ENCODE measurements around the gene UPF3B.

Gene UPF3B

GRCh38 chrX:119801253-119802221, 51.2 kb downstream of the UPF3B start:
- no peak for TF ChIP-seq GATA1 (IDR thresholded peaks at IDR 0.05; ENCODE audit: low read depth, low read length)
- TF ChIP-seq POLR2A (IDR thresholded peaks at IDR 0.05; ENCODE audit: low read length), result no peak
- DNase-seq, result no peak

- TF ChIP-seq GATA1 (IDR thresholded peaks at IDR 0.05; ENCODE audit: low read depth, low read length) (no peak), POLR2A (IDR thresholded peaks at IDR 0.05; ENCODE audit: low read length) (peak; percentile 93)
- DNase-seq, result peak; percentile 88 to 90
Measured at GRCh38 chrX:119791437-119792231, 61.1 kb downstream of the UPF3B start, which contains the start of gene RPL39. Gene RPL39 (minus strand): TSS chrX:119791630. CDS start chrX:119791576, 54 bp downstream.

GRCh38 chrX:119790977-119791436, 61.8 kb downstream of the UPF3B start:
- no peak for TF ChIP-seq GATA1 (IDR thresholded peaks at IDR 0.05; ENCODE audit: low read depth, low read length)
- no peak for TF ChIP-seq POLR2A (IDR thresholded peaks at IDR 0.05; ENCODE audit: low read length)
- DNase-seq, result peak; percentile 70 to 74

GRCh38 chrX:119784747-119785446, 67.9 kb downstream of the UPF3B start:
- TF ChIP-seq POLR2A (IDR thresholded peaks at IDR 0.05; ENCODE audit: low read length), result no peak
- no peak for TF ChIP-seq GATA1 (IDR thresholded peaks at IDR 0.05; ENCODE audit: low read depth, low read length)
- DNase-seq, result peak; percentile 44 to 56

All from erythroblast (primary cell).